Smooth muscle cell of the brain vasculature (primary cell): ENCODE results near the gene ZMYND19.
"Not testable (repeated sequence)": the region's sequence is repeated elsewhere in the genome, so short reads cannot be mapped to it uniquely, and the experiment has no call there.

Experiments
- DNase-seq: peaks from one replicate; pipeline ENCODE4 v3.0.0-alpha.2; 2012; ENCODE audit warnings: low read depth, low spot score

The ZMYND19 gene

GRCh38 chr9:137588891-137589290 lies 1.4 kb downstream of the ZMYND19 start:
- DNase-seq, result no peak

GRCh38 chr9:137588311-137588710 lies 2.0 kb downstream of the ZMYND19 start:
- DNase-seq, result no peak

GRCh38 chr9:137586854-137587253 lies 3.5 kb downstream of the ZMYND19 start:
- DNase-seq, result no peak

GRCh38 chr9:137583957-137584356 lies 6.4 kb downstream of the ZMYND19 start:
- no peak for DNase-seq

- no peak for DNase-seq
These were observed 7.0 kb downstream of the ZMYND19 start for GRCh38 chr9:137583347-137583746.

GRCh38 chr9:137582286-137582860 lies 7.9 kb downstream of the ZMYND19 start:
- no peak for DNase-seq

- DNase-seq, result no peak
These were observed 8.7 kb downstream of the ZMYND19 start for GRCh38 chr9:137581361-137582285.

GRCh38 chr9:137580954-137581322 lies 9.4 kb downstream of the ZMYND19 start:
- DNase-seq, result no peak

GRCh38 chr9:137580209-137580953 lies 9.9 kb downstream of the ZMYND19 start:
- DNase-seq, result no peak

- no peak for DNase-seq
These were observed 11.1 kb downstream of the ZMYND19 start for GRCh38 chr9:137579259-137579604.

- peak; percentile 70 for DNase-seq
These were observed 11.6 kb downstream of the ZMYND19 start, which contains the start of gene DPH7 for GRCh38 chr9:137578518-137579258. DPH7 (minus strand) TSS chr9:137578925; CDS start chr9:137578777, 148 bp downstream.

- DNase-seq, result no peak
These were observed 14.4 kb downstream of the ZMYND19 start for GRCh38 chr9:137575716-137576411.

GRCh38 chr9:137575364-137575715 lies 15.0 kb downstream of the ZMYND19 start:
- no peak for DNase-seq

- DNase-seq, result no peak
These were observed 16.1 kb downstream of the ZMYND19 start for GRCh38 chr9:137574192-137574591.

- no peak for DNase-seq
These were observed 19.7 kb downstream of the ZMYND19 start for GRCh38 chr9:137570566-137570965.

GRCh38 chr9:137569609-137570203 lies 20.6 kb downstream of the ZMYND19 start:
- DNase-seq, result no peak

GRCh38 chr9:137568445-137568844 lies 21.9 kb downstream of the ZMYND19 start:
- DNase-seq, result not testable (repeated sequence)

GRCh38 chr9:137564817-137565411 lies 25.4 kb downstream of the ZMYND19 start:
- DNase-seq, result no peak

- DNase-seq, result no peak
These were observed 26.2 kb downstream of the ZMYND19 start for GRCh38 chr9:137564134-137564533.

GRCh38 chr9:137558127-137558526 lies 32.2 kb downstream of the ZMYND19 start:
- DNase-seq, result no peak
